ENCODE results near the gene JSRP1. TPM values are rescaled to one million over a fixed set of nuclear protein-coding genes. Genes with fewer than 3 reads are reported as not detected.
A peak's percentile ranks its signal among the peaks of the same experiment; 100 is the strongest.

Gene JSRP1
- total and polyA plus RNA-seq, 2 of the 8 experiments (the other 6 are each of a cell fraction or from before 2014, with no cell fraction given), result 0.24 to 0.56 TPM

GRCh38 chr19:2291185-2291751, 35.1 kb upstream of the JSRP1 start (continued):
- TF ChIP-seq BCL11A (IDR thresholded peaks at IDR 0.05; ENCODE audit: low read depth in 2 of 2, low read length in 2 of 2), result no peak
- TF ChIP-seq SIN3A (conservative IDR thresholded peaks at IDR 0.05 in 1 of 2, IDR thresholded peaks at IDR 0.05 in 1 of 2; ENCODE audit: low read depth in 1 of 2, low read length in 2 of 2), result peak; percentile 74 to 92; a peak in 2 of 4 replicates
- no peak for TF ChIP-seq PHF8 (conservative IDR thresholded peaks at IDR 0.05; ENCODE audit: low read depth, low read length)
- TF ChIP-seq KDM4A (IDR thresholded peaks at IDR 0.05; ENCODE audit: low read depth, low read length, severe bottlenecking), result peak; percentile 8
- no peak for TF ChIP-seq CEBPB (IDR thresholded peaks at IDR 0.05; ENCODE audit: low read depth, low read length)
- TF ChIP-seq SP1 (IDR thresholded peaks at IDR 0.05; ENCODE audit: low read depth, low read length), result no peak
- TF ChIP-seq ZNF274 (IDR thresholded peaks at IDR 0.05; ENCODE audit: borderline replicate concordance, extremely low read depth, low read length), result no peak
- no peak for TF ChIP-seq USF2 (IDR thresholded peaks at IDR 0.05; ENCODE audit: low read length)
- TF ChIP-seq, protein P1, sequence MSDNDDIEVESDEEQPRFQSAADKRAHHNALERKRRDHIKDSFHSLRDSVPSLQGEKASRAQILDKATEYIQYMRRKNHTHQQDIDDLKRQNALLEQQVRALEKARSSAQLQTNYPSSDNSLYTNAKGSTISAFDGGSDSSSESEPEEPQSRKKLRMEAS (IDR thresholded peaks at IDR 0.05), result peak; percentile 96
- no peak for TF ChIP-seq NANOG (IDR thresholded peaks at IDR 0.05; ENCODE audit: insufficient read depth, low read depth, low read length, poor library complexity, severe bottlenecking)
- no peak for TF ChIP-seq MAFK (IDR thresholded peaks at IDR 0.05; ENCODE audit: low read depth, low read length)
- TF ChIP-seq GTF2F1 (IDR thresholded peaks at IDR 0.05; ENCODE audit: borderline replicate concordance, low read depth, low read length), result no peak
- TF ChIP-seq SRF (IDR thresholded peaks at IDR 0.05; ENCODE audit: low read depth, low read length), result no peak
- no peak for TF ChIP-seq YY1 (IDR thresholded peaks at IDR 0.05; ENCODE audit: low read depth, low read length)
- TF ChIP-seq, protein P2, sequence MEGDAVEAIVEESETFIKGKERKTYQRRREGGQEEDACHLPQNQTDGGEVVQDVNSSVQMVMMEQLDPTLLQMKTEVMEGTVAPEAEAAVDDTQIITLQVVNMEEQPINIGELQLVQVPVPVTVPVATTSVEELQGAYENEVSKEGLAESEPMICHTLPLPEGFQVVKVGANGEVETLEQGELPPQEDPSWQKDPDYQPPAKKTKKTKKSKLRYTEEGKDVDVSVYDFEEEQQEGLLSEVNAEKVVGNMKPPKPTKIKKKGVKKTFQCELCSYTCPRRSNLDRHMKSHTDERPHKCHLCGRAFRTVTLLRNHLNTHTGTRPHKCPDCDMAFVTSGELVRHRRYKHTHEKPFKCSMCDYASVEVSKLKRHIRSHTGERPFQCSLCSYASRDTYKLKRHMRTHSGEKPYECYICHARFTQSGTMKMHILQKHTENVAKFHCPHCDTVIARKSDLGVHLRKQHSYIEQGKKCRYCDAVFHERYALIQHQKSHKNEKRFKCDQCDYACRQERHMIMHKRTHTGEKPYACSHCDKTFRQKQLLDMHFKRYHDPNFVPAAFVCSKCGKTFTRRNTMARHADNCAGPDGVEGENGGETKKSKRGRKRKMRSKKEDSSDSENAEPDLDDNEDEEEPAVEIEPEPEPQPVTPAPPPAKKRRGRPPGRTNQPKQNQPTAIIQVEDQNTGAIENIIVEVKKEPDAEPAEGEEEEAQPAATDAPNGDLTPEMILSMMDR (IDR thresholded peaks at IDR 0.05; ENCODE audit: control extremely low read depth in 1 of 3, insufficient read depth in 1 of 3, low read depth in 1 of 3, low read length in 3 of 3), result peak; percentile 38 to 47 (median 42)
- no peak for TF ChIP-seq TCF12 (IDR thresholded peaks at IDR 0.05; ENCODE audit: low read depth, low read length)
- no peak for TF ChIP-seq CHD1 (IDR thresholded peaks at IDR 0.05; ENCODE audit: low read depth, low read length)
- TF ChIP-seq SIX5 (IDR thresholded peaks at IDR 0.05; ENCODE audit: low read depth, low read length), result no peak
